GM12878 (cell line): ENCODE results near the gene EPB41L1. TPM values are rescaled to one million over a fixed set of nuclear protein-coding genes. Genes with fewer than 3 reads are reported as not detected.

Experiments used
- ATAC-seq: fragments of 200-7000 bp; cut with Tn5 transposase; 3 replicates; pipeline ENCODE4 v1.9.1; 2020; ENCODE audit warnings: mild to moderate bottlenecking, moderate library complexity
- BruUV-seq: library from RNA; stranded (reverse); fragments of 400-500 nt; replicated peaks from 2 replicates; lab custom pipeline; 2021; lab: Mats Ljungman, UMichigan
- CTCF ChIA-PET: fragments of 300-600 bp; sonication (Branson Sonifier 250); formaldehyde crosslinking; extraction: SDS; loops from one replicate; lab custom pipeline; 2021; ENCODE audit warnings: inconsistent platforms; lab: Yijun Ruan, JAX
- POLR2A ChIA-PET: fragments of 350-600 bp; formaldehyde crosslinking; extraction: SDS; loops from one replicate; lab custom pipeline; 2021; ENCODE audit warnings: inconsistent platforms; lab: Charles Lee
- RAD21 ChIA-PET: fragments of 300-600 bp; sonication (Branson Sonifier 250); formaldehyde crosslinking; loops from one replicate; lab custom pipeline; 2023; ENCODE audit warnings: antibody characterized with exemption; ENCODE audit not compliant: unreplicated experiment; lab: Charles Lee
- SMC1A ChIA-PET: fragments of 300-600 bp; sonication (Branson Sonifier 250); formaldehyde crosslinking; loops from one replicate; lab custom pipeline; 2023; ENCODE audit not compliant: unreplicated experiment, uncharacterized antibody; lab: Charles Lee
- DNase-seq: peaks from one replicate; pipeline ENCODE4 v3.0.0-alpha.2; 2011; ENCODE audit warnings: low read depth, low spot score
- FAIRE-seq: peaks from 3 replicates; lab custom pipeline; 2011; peaks lifted over from hg19 to GRCh38; lab: Jason Lieb, UNC
- H2AFZ ChIP-seq: 2 replicates; pipeline ENCODE4 v1.6.0; 2011; ENCODE audit warnings: low read depth, low read length, control low read depth; ENCODE audit not compliant: control insufficient read depth
- H3K27ac ChIP-seq: 2 replicates; pipeline ENCODE4 v1.5.1; 2011; ENCODE audit warnings: control low read depth; ENCODE audit not compliant: control insufficient read depth, insufficient read depth
- H3K27me3 ChIP-seq, 2 experiments: replicated peaks in 1 of 2; 2 replicates each; pipeline versions ENCODE4 v1.6.0 to v1.6.1; 2011; ENCODE audit warnings: low read length in 1 of 2; ENCODE audit not compliant: control insufficient read depth in 2 of 2, insufficient read depth in 2 of 2
- H3K36me3 ChIP-seq, 2 experiments: 2 replicates each; pipeline ENCODE4 v1.5.1; 2011; ENCODE audit warnings: low read length in 1 of 2; ENCODE audit not compliant: control insufficient read depth in 2 of 2, insufficient read depth in 2 of 2
- H3K4me1 ChIP-seq: 2 replicates; pipeline ENCODE4 v1.6.1; 2011; ENCODE audit warnings: mild to moderate bottlenecking, low read length, moderate library complexity, mixed read lengths; ENCODE audit not compliant: control insufficient read depth, insufficient read depth
- H3K4me2 ChIP-seq: 2 replicates; pipeline ENCODE4 v1.6.0; 2011; ENCODE audit warnings: control low read depth; ENCODE audit not compliant: control insufficient read depth, insufficient read depth
- H3K4me3 ChIP-seq: fragments of 200-600 bp; sonication (generic); 2 replicates; pipeline ENCODE4 v1.5.1; 2016
- H3K79me2 ChIP-seq: 2 replicates; pipeline ENCODE4 v1.6.0; 2011; ENCODE audit warnings: low read length; ENCODE audit not compliant: control insufficient read depth, insufficient read depth
- H3K9ac ChIP-seq: 2 replicates; pipeline ENCODE4 v1.8.0; 2011; ENCODE audit warnings: low read length, control low read depth, mixed read lengths; ENCODE audit not compliant: control insufficient read depth, insufficient read depth
- H3K9me3 ChIP-seq: replicated peaks from 3 replicates; pipeline ENCODE4 v1.5.1; 2011; ENCODE audit warnings: mild to moderate bottlenecking, low read length; ENCODE audit not compliant: control insufficient read depth, insufficient read depth
- H4K20me1 ChIP-seq: 2 replicates; pipeline ENCODE4 v1.6.0; 2011; ENCODE audit not compliant: control insufficient read depth, insufficient read depth
- ATF2 ChIP-seq: IDR thresholded peaks from 2 replicates; pipeline ENCODE4 v1.6.1; 2012; ENCODE audit warnings: low read length, inconsistent platforms
- BRCA1 ChIP-seq: IDR thresholded peaks from 2 replicates; pipeline ENCODE4 v1.6.1; 2011; ENCODE audit warnings: low read depth, low read length, improper control_type of control experiment
- CBX5 ChIP-seq: sonication (generic); IDR thresholded peaks from 2 replicates; pipeline ENCODE4 v1.6.1; 2016; ENCODE audit warnings: low read depth, moderate library complexity, mild to moderate bottlenecking, inconsistent platforms
- ETV6 ChIP-seq, 2 experiments: fragments of 450-650 bp in 1 of 2; IDR thresholded peaks in 1 of 2; conservative IDR thresholded peaks in 1 of 2; 2 replicates each; pipeline ENCODE4 v1.6.1; 2014; ENCODE audit warnings: antibody characterized with exemption in 1 of 2, borderline replicate concordance in 1 of 2, low read depth in 1 of 2, mild to moderate bottlenecking in 1 of 2, moderate library complexity in 1 of 2
- IRF3 ChIP-seq: fragments of 450-650 bp; IDR thresholded peaks from 2 replicates; pipeline ENCODE4 v1.6.1; 2014; ENCODE audit warnings: mild to moderate bottlenecking
- PML ChIP-seq: IDR thresholded peaks from 2 replicates; pipeline ENCODE4 v1.6.1; 2012; ENCODE audit warnings: low read length, inconsistent platforms
- POLR2A ChIP-seq: IDR thresholded peaks from 2 replicates; pipeline ENCODE4 v1.6.1; 2011; ENCODE audit warnings: low read depth, mild to moderate bottlenecking, low read length
- SMARCA5 ChIP-seq: fragments of 450-650 bp; IDR thresholded peaks from 2 replicates; pipeline ENCODE4 v1.6.1; 2017; ENCODE audit warnings: mild to moderate bottlenecking
- SPI1 ChIP-seq: IDR thresholded peaks from 2 replicates; pipeline ENCODE4 v1.6.1; 2011; ENCODE audit warnings: low read depth, mild to moderate bottlenecking, low read length, moderate library complexity, borderline replicate concordance; ENCODE audit not compliant: insufficient read depth
- SREBF2 ChIP-seq: IDR thresholded peaks from 2 replicates; pipeline ENCODE4 v1.6.1; 2012; ENCODE audit warnings: mild to moderate bottlenecking, low read length
- SUPT20H ChIP-seq: IDR thresholded peaks from 2 replicates; pipeline ENCODE4 v1.6.1; 2011; ENCODE audit warnings: low read depth, mild to moderate bottlenecking, low read length, moderate library complexity, borderline replicate concordance; ENCODE audit not compliant: control insufficient read depth
- TCF12 ChIP-seq: IDR thresholded peaks from 2 replicates; pipeline ENCODE4 v1.6.1; 2011; ENCODE audit warnings: low read depth, mild to moderate bottlenecking, low read length
- ZBED1 ChIP-seq: IDR thresholded peaks from 2 replicates; pipeline ENCODE4 v1.6.1; 2016; ENCODE audit warnings: borderline replicate concordance
- ZBTB11 ChIP-seq: fragments of 450-650 bp; formaldehyde crosslinking; IDR thresholded peaks from 2 replicates; pipeline ENCODE4 v1.5.0; 2022; ENCODE audit warnings: mild to moderate bottlenecking, missing genetic modification characterization
- WGBS: methylation state at CpG from one replicate; pipeline ENCODE4 v1.1.6; 2016; ENCODE audit warnings: low lambda C conversion rate; ENCODE audit not compliant: insufficient replicate concordance, insufficient coverage; ENCODE audit errors: missing lambda C conversion rate; 5-methylcytosine and 5-hydroxymethylcytosine counted together
- in situ Hi-C: fragments of 300-500 bp; cut with MboI; formaldehyde crosslinking; loops from 9 replicates; pipeline ENCODE4 v1.14.3; 2018; ENCODE audit warnings: mixed read lengths
- intact Hi-C: fragments of 100-400 bp; cut with micrococcal nuclease; formaldehyde crosslinking; loops from one replicate; pipeline ENCODE4 v1.14.2; 2022; ENCODE audit not compliant: unreplicated experiment
- polyA plus RNA-seq, 11 experiments: library from polyadenylated mRNA; depleted of rRNA in 4 of 11; unstranded in 6 of 11; stranded (reverse) in 5 of 11; fragments of >200 nt; fragmentation: Nextera tagmentation in 4 of 11; fragmentation: Illumina TruSeq in 1 of 11; extraction: Ambion mirVana in 4 of 11; extraction: Trizol in 1 of 11; gene quantifications; 1 replicate in 1 of 11; 2 replicates in 10 of 11; pipeline versions ENCODE4 v1.2.1 to v1.2.3, GENCODE V29; 2011 to 2016; ENCODE audit warnings: inconsistent platforms in 2 of 11, missing spikeins in 2 of 11, low read depth in 1 of 11
- total RNA-seq, 4 experiments: library from RNA; depleted of rRNA in 3 of 4; stranded (reverse); fragments of >200 nt in 3 of 4; fragmentation: Illumina TruSeq in 1 of 4; extraction: Trizol in 1 of 4; gene quantifications; 2 replicates each; pipeline versions ENCODE4 v1.2.1 to v1.2.3, GENCODE V29; 2013 to 2021

The EPB41L1 gene
- total and polyA plus RNA-seq, 10 of the 15 experiments (the other 5 are each of a cell fraction or from before 2014, with no cell fraction given), result 0.08 to 3.2 (median 0.31) TPM

- TF ChIP-seq IRF3 (no peak), SUPT20H (no peak)
Measured at GRCh38 chr20:36104856-36105255, 49.7 kb upstream of the EPB41L1 start (continued).

GRCh38 chr20:36105711-36106226 lies 48.8 kb upstream of the EPB41L1 start:
- no peak overlapping the region for H3K9ac ChIP-seq
- SMC1A ChIA-PET, result no interaction called here

More at GRCh38 chr20:36105711-36106226, 48.8 kb upstream of the EPB41L1 start:
- intact Hi-C loops (no loop called here), in situ Hi-C loops (no loop called here)
- H2AFZ ChIP-seq, result no peak overlapping the region
- ChIA-PET POLR2A (no interaction called here), RAD21 (interaction anchor here (1.0 to 1.7 kb wide), 2 partner anchors 8 to 113 kb away, joined by 3 read pairs; no protein-coding TSS in a partner anchor), CTCF (interaction anchor here (0.7 kb wide), 1 partner anchor 33 kb away, joined by 3 read pairs; no protein-coding TSS in a partner anchor)
- H4K20me1 ChIP-seq, result no peaks in the 10 kb centered on the region
- H3K27ac ChIP-seq, result no peak overlapping the region
- FAIRE-seq (no peak), ATAC-seq (peak; percentile 70), DNase-seq (no peak)
- no peaks in the 10 kb centered on the region for H3K9me3 ChIP-seq
- H3K4me2 ChIP-seq, result no peak overlapping the region
- no peaks in the 10 kb centered on the region for H3K79me2 ChIP-seq
- BruUV-seq, result no TSS peak
- H3K27me3 ChIP-seq, result no peaks in the 10 kb centered on the region
- no peaks in the 10 kb centered on the region for H3K36me3 ChIP-seq
- no peaks in the 10 kb centered on the region for H3K4me1 ChIP-seq
- WGBS, result 0% methylated on average over 1 of the region's 1 CpG
- no peak overlapping the region for H3K4me3 ChIP-seq
- TF ChIP-seq BRCA1, result no peak
- TF ChIP-seq POLR2A, result no peak
- TF ChIP-seq TCF12, result no peak
- no peak for TF ChIP-seq CBX5
- no peak for TF ChIP-seq ZBED1
- no peak for TF ChIP-seq ETV6 (conservative IDR thresholded peaks at IDR 0.05 in 1 of 2, IDR thresholded peaks at IDR 0.05 in 1 of 2; ENCODE audit: borderline replicate concordance in 1 of 2, low read depth in 1 of 2)
- no peak for TF ChIP-seq SMARCA5
- TF ChIP-seq ATF2, result no peak
- no peak for TF ChIP-seq SPI1
- TF ChIP-seq SREBF2, result no peak
- TF ChIP-seq PML, result no peak
- no peak for TF ChIP-seq ZBTB11 (CRISPR knock-in tag)
